Cardiac septum (tissue), 1 donor: ENCODE measurements around the gene CDH23. TPM values are rescaled to one million over a fixed set of nuclear protein-coding genes. Genes with fewer than 3 reads are reported as not detected.

Experiments
- DNase-seq: peaks from one replicate; pipeline ENCODE4 v3.0.0-alpha.2; 2020; ENCODE audit warnings: low spot score
- intact Hi-C: fragments of 100-400 bp; cut with DNase I; formaldehyde crosslinking; loops from one replicate; pipeline ENCODE4 v1.14.0; 2022
- total RNA-seq: library from RNA; stranded (reverse); fragmentation: NEBNext Ultra II Directional; extraction: Animal tissue kit (Norgen Biotek cat#: 25700); gene quantifications from one replicate; pipeline ENCODE4 v1.2.1, GENCODE V29; 2021
- donor health status: DM: no; HTN: no; CAD: no.

The CDH23 gene
- total RNA-seq, 1 donor from 2014 or later: 9.3 TPM

GRCh38 chr10:71806704-71807556, 410.2 kb downstream of the CDH23 start:
- intact Hi-C loops: no loop called here
- DNase-seq: no peak

DNA sequence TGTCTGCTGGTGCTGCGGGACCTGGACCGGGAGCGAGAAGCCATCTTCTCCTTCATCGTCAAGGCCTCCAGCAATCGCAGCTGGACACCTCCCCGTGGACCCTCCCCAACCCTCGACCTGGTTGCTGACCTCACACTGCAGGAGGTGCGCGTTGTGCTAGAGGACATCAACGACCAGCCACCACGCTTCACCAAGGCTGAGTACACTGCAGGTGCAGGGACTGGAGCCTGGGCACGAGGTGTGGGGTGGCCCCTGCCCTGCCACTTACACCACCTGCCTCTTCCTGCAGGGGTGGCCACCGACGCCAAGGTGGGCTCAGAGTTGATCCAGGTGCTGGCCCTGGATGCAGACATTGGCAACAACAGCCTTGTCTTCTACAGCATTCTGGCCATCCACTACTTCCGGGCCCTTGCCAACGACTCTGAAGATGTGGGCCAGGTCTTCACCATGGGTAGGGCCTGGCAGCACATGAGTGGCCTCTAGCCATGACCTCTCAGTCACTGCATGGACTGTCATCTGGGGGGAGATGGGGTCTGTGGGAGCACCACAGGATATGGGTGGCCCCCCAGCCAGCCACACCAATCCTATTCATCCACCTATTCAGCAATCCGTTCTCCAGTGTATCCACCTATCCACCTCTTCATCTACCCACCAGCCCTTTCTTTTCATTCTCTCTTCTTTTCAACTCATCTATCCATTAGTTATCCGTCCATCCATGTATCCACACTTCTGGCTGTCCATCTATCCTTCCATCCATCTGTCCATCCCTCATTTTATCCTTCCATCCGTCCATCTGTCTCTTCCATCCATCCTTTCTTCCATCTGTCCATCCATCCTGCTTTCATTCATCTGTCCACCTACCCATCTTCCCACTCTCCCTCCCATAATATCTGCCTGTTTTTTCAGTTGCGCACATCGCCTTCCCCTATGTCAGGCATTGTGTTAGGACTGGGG, 411.1 kb downstream of the CDH23 start:
- intact Hi-C loops: no loop called here
- DNase-seq: no peak

DNA sequence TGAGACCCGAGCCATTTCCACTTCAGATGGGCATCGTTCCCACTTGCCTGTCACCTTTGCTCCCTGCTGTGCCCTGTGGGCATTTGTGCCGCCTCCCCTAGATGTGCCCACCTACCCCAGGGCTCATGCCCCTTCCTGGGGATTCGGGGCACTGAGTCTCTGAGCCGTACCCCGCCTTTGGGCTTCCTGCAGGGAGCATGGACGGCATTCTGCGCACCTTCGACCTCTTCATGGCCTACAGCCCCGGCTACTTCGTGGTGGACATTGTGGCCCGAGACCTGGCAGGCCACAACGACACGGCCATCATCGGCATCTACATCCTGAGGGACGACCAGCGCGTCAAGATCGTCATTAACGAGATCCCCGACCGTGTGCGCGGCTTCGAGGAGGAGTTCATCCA, 412.9 kb downstream of the CDH23 start:
- intact Hi-C loops: loop anchor here (5.0 to 10.0 kb wide), 2 partner anchors 235 to 492 kb away; partner anchors contain the start of gene SLC29A3
- DNase-seq: no peak

- DNase-seq: no peak
- intact Hi-C loops: loop anchor here (5.0 to 10.0 kb wide), 2 partner anchors 235 to 493 kb away; partner anchors contain the start of gene SLC29A3
Observed at GRCh38 chr10:71810048-71810750, 413.5 kb downstream of the CDH23 start.

- intact Hi-C loops: loop anchor here (5.0 to 10.0 kb wide), 2 partner anchors 237 to 494 kb away; partner anchors contain the start of gene SLC29A3
- no peak for DNase-seq
Observed at GRCh38 chr10:71811351-71811750, 414.6 kb downstream of the CDH23 start.

DNA sequence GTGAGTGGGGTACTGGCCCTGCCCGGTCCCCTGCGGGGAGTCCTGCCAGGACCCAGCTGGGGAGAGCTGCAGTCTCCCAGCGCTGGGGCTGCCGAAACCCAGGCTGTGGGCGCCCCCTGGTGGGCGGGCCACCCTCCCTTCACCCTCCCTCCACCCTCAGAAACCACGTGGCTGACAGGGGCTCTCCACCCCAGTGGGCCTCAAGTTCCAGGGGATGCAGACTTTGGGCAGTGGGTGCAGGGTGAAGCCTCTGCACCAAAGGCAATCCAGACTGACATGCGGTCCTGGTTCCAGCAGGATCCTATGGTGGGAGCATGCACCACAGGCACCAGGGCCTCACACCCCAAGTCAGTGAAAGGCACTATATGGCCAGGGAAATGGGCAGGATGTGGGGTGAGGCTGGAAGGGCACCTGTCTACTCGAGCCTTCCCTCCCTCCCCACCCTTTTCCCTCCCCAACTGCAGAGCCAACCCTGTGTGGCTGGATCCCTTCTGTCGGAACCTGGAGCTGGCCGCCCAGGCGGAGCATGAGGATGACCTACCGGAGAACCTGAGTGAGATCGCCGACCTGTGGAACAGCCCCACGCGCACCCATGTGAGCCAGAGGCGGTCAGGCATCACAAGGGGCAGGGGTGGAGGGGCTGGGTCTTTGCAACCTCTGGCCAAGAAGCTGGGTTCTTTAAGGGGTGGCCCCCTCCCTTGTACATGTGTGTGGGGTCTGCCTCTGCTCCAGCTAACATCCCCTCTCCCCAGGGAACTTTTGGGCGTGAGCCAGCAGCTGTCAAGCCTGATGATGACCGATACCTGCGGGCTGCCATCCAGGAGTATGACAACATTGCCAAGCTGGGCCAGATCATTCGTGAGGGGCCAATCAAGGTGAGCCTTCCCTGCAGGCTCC, 415.5 kb downstream of the CDH23 start:
- intact Hi-C loops: loop anchor here (1.0 to 10.0 kb wide), 3 partner anchors 237 to 495 kb away; partner anchors contain the start of gene SLC29A3
- DNase-seq: peak; percentile 93

DNA sequence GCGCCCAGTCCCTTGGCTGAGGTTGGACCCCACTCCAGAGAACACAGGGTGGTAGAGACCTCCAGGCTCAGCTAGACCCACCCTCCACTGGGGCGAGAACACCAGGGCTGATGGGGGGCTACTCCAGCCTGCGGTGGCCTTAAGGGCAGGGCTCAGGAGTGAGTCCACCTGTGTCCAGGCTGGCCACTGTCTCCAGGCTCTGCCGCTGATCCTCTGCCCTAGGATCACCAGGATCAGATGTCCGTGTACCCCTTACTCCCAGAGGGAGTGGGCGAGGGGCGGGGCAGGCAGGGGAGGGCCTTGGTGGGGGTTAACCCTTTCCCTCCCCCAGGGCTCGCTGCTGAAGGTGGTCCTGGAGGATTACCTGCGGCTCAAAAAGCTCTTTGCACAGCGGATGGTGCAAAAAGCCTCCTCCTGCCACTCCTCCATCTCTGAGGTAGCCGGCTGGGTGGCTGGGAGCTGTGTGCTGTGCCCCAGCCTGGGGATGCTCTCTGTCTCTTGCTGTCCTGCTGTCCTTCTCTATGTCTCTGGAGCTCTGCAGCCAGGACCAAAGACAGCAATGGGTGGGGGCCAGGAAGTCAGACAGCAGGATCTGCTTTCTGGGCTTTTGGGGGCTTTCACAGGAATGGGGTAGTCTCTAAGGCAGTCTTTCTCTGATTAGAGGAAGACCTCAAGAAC, 416.3 kb downstream of the CDH23 start:
- DNase-seq: no peak
- intact Hi-C loops: loop anchor here (1.0 to 10.0 kb wide), 3 partner anchors 238 to 496 kb away; partner anchors contain the start of gene SLC29A3

GRCh38 chr10:71814922-71815411, 418.2 kb downstream of the CDH23 start:
- intact Hi-C loops: loop anchor here (5.0 to 10.0 kb wide), 2 partner anchors 240 to 498 kb away; partner anchors contain the start of gene SLC29A3
- no peak for DNase-seq

DNA sequence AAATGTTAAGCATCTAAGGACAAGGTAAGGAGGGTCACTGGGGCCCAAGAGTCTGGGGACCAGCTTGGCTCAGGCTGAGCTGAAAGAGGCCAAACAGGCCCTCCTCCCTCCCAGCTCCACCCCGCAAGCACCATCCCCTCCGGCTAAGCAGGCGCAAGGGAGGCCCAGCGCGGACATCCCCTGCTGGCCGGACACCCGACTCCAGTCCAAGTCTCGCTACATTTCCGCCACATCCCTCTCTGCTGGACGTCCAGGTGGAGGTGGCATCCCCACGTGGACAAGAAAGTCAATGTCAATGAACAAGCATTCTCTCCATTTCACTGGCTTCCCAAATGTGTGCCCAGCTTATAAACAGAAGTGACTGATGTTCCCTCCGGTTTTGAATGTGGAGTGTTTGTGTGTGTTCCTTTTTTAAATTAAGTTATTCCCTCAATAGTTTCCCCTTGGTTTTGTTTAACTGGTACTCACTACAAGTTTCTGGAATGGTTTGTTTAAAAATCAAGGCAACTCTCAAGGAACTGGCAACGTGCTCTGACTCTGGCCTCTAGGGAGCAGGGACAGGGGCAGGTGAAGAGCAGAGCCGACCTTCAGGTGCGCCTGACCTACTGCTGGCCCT, 418.9 kb downstream of the CDH23 start:
- DNase-seq: no peak
- intact Hi-C loops: loop anchor here (10.0 kb wide), 1 partner anchor 241 kb away; no protein-coding TSS in a partner anchor

DNA sequence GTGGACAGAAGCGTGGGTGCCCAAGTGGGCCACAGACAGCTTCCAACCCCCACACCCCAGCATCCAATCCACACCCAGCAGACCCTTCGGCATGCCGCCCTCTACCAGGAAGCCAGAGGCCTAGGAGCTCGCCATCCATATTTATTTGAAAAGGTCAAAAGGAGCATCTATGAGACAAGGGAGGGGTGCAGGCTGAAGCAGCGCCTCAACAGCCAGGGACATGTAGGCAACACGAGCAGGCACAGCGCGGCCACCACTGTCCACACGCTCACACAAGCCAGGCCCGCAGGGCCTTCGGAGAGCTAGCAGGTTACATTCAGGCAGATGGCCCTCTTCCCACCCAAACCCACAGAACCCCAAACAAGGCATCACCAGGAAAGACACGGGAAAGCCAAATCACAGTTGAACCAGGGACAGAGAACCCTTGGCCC, 419.7 kb downstream of the CDH23 start:
- no peak for DNase-seq
- intact Hi-C loops: loop anchor here (10.0 kb wide), 1 partner anchor 242 kb away; no protein-coding TSS in a partner anchor

GRCh38 chr10:71816936-71817618, 420.4 kb downstream of the CDH23 start:
- no peak for DNase-seq
- intact Hi-C loops: loop anchor here (10.0 kb wide), 1 partner anchor 242 kb away; no protein-coding TSS in a partner anchor

DNA sequence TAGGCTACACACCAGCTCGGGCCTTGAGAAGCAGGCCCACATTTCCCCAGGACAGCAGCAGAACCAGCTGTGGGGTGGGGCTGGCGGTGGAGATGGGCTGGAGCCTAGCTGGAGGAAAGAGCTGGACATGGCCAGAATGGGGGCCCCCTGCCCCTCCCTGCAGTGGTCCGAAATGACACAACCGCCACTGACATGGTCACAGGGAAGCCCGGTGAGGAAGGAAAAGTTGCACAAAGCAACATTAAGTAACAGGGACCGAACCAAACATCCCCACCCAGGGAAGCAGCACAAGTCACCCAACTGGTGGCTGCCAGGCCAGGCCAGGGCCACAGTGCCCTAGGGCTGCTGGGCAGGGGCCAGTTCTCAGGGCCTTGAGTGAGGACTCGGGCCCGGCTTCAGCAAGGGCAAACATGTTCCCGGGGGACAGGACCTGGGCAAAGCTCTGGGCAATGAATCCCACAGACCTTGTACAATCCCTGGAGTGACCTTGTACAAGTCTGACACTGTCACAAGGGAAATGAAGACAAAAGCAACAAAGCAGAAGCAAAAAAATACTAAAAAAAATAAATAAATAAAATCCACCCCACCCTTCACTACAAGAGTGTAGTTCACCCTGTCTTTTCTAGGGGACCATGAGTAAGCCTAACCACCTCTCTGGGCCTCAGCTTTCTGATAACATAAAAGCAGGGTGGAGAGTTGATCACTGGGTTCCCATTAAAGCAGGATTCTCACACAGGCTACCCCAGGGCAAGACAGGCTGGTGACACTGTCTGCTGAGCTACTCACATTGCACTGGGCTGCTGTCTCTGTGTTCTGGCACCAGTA, 421.3 kb downstream of the CDH23 start:
- DNase-seq: peak; percentile 89
- intact Hi-C loops: loop anchor here (10.0 kb wide), 1 partner anchor 243 kb away; no protein-coding TSS in a partner anchor

DNA sequence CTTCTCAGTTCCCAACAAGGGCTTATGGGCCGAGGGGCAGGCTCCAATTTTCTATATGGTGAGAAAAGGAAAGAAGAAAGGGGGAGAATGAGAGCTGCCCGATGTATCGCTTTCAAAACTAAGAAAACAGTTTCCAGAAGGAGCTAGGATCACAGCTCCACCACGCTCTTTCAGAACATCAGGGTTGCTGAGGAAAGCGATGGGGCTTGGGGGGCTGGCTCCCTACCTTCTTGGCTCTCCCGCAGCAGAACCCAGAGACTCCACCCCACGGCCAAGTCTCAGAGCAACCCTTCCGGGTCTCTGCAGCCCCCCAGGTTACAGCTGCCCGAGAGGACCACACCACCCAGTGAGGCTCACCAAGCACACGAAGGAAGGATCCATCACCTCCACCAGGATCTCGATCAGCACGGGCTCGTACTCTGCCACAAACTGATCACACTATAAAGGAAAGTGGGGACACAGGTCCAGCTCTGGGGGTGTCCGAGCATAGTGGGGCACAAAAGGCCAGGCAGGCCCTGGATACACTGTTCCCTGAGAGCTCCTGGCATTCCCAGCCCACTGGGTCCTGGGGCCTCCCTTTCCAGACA, 422.0 kb downstream of the CDH23 start:
- intact Hi-C loops: loop anchor here (10.0 kb wide), 1 partner anchor 244 kb away; no protein-coding TSS in a partner anchor
- DNase-seq: no peak

- intact Hi-C loops: loop anchor here (10.0 kb wide), 1 partner anchor 245 kb away; no protein-coding TSS in a partner anchor
Observed at GRCh38 chr10:71819441-71819861, 422.7 kb downstream of the CDH23 start.

DNA sequence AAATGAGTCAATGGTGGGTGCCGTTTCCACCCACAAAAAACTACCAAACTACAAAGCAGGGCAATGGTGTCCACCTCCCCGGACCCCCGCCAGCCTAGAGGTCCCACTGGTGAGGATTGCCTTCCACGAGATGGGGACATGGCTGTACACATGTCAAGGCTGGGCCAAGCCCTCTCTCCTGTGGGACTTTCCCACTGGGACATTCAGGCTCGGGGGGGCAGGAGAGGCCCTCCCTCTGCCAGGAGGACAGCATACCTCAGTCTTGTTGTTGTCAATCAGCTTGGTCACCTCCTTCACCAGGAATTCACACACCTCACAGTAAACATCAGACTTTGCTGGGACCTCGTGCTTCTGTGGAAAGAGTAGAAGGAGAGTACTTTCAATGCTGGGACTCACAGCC, 423.3 kb downstream of the CDH23 start:
- intact Hi-C loops: loop anchor here (10.0 kb wide), 1 partner anchor 245 kb away; no protein-coding TSS in a partner anchor
- DNase-seq: no peak

More at GRCh38 chr10:71819441-71819861, 422.7 kb downstream of the CDH23 start:
- DNase-seq: no peak
